Measurements from ENCODE around the gene KSR2.

DNA sequence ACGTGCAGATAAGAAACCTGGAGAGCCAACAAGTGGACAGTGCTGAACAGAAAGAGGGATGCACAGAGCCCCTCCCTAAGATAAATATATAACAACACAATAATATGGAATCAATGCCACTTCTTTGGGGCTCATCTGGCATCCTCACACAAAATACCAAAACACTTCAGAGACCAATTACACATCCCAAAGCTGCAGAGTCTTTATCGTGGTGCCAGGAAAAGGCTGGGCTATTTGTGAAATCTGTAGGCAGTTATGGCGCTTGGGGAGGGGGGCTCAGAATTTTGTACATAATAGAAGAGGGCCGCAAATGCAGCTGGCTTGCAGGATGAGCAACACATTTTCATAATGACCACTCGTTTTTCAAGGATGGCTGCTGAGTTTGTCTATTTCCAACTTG is 446.9 kb downstream of the KSR2 start:
- no peak for TF ChIP-seq ZNF777 (CRISPR knock-in tag; IDR thresholded peaks at IDR 0.05)
- no peak for TF ChIP-seq TBP (CRISPR knock-in tag; IDR thresholded peaks at IDR 0.05)
- TF ChIP-seq YY1 (IDR thresholded peaks at IDR 0.05; ENCODE audit: insufficient read depth, insufficient replicate concordance, low read depth, low read length): no peak
- no peak for TF ChIP-seq KDM6A (CRISPR knock-in tag; IDR thresholded peaks at IDR 0.05; ENCODE audit: low read depth)
- no peak for TF ChIP-seq ZBTB7A (CRISPR knock-in tag; IDR thresholded peaks at IDR 0.05)
- no peak for TF ChIP-seq NR2C2 (CRISPR knock-in tag; IDR thresholded peaks at IDR 0.05; ENCODE audit: borderline replicate concordance)

All from HepG2 (cell line).